Measurements from ENCODE around the gene PEAK3. TPM values are rescaled to one million over a fixed set of nuclear protein-coding genes. Genes with fewer than 3 reads are reported as not detected.

Gene PEAK3
- total RNA-seq, 4 donors from 2014 or later: 0.27 to 1.6 (median 0.59) TPM

- H3K4me3 ChIP-seq (replicated peaks in 1 of 3): peak overlapping the region; percentile 99 to 100 (median 100)
- intact Hi-C loops (cut with DNase I): loop anchor here (2.0 to 5.0 kb wide), 2 partner anchors 34 to 108 kb away; partner anchors contain the start of genes DOT1L, PLEKHJ1 and SF3A2
- H3K27me3 ChIP-seq: no peaks in the 10 kb centered on the region
- TF ChIP-seq CTCF (IDR thresholded peaks at IDR 0.05): no peak
- peak in 1 of 2 donors; percentile 75 for TF ChIP-seq POLR2A (IDR thresholded peaks at IDR 0.05)
- H3K9me3 ChIP-seq: no peaks in the 10 kb centered on the region
- H3K36me3 ChIP-seq: peaks cover 13 to 24% of the 10 kb centered on the region in 2 donors
- 2% methylated on average over 20 of the region's 88 CpGs; no CpG with 5 or more reads in 1 of the 2 donors for WGBS, 2 donors
- peak; percentile 79 to 83 for DNase-seq
- H3K27ac ChIP-seq: peak overlapping the region; percentile 98 to 100 (median 99)
- H3K4me1 ChIP-seq: peaks cover 21 to 57% of the 10 kb centered on the region in 2 donors
Measured at GRCh38 chr19:2270423-2271233, 11.3 kb downstream of the PEAK3 start.

- H3K27me3 ChIP-seq: no peaks in the 10 kb centered on the region
- H3K36me3 ChIP-seq: peaks cover 13 to 24% of the 10 kb centered on the region in 2 donors
- WGBS, 2 donors: 0 to 2% methylated on average over 5 to 11 of the region's 30 CpGs
- peak overlapping the region; percentile 99 to 100 (median 100) for H3K4me3 ChIP-seq (replicated peaks in 1 of 3)
- H3K9me3 ChIP-seq: no peaks in the 10 kb centered on the region
- H3K4me1 ChIP-seq: peaks cover 18 to 52% of the 10 kb centered on the region in 2 donors
- H3K27ac ChIP-seq: peak overlapping the region; percentile 98 to 100 (median 99)
- TF ChIP-seq POLR2A (IDR thresholded peaks at IDR 0.05) (no peak), CTCF (IDR thresholded peaks at IDR 0.05) (no peak)
- DNase-seq: peak; percentile 40 to 43
- intact Hi-C loops (cut with DNase I): loop anchor here (2.0 to 5.0 kb wide), 2 partner anchors 33 to 108 kb away; partner anchors contain the start of genes DOT1L, PLEKHJ1 and SF3A2
Measured at GRCh38 chr19:2270157-2270422, 11.9 kb downstream of the PEAK3 start.

- no peaks in the 10 kb centered on the region for H3K27me3 ChIP-seq
- H3K36me3 ChIP-seq: peaks cover 13 to 24% of the 10 kb centered on the region in 2 donors
- no peaks in the 10 kb centered on the region for H3K9me3 ChIP-seq
- TF ChIP-seq POLR2A (IDR thresholded peaks at IDR 0.05) (peak; percentile 99 to 100), CTCF (IDR thresholded peaks at IDR 0.05) (peak in 2 of 6 experiments; percentile 38 to 44)
- 1% methylated on average over 30 to 52 of the region's 103 CpGs for WGBS, 2 donors
- peak; percentile 98 for DNase-seq
- intact Hi-C loops (cut with DNase I): loop anchor here (2.0 to 5.0 kb wide), 2 partner anchors 33 to 107 kb away; partner anchors contain the start of genes DOT1L, PLEKHJ1 and SF3A2
- H3K4me1 ChIP-seq: peaks cover 16 to 52% of the 10 kb centered on the region in 2 donors
- peak overlapping the region; percentile 98 to 100 (median 99) for H3K27ac ChIP-seq
- H3K4me3 ChIP-seq (replicated peaks in 1 of 3): peak overlapping the region; percentile 99 to 100 (median 100)
Measured at GRCh38 chr19:2269244-2270156, 12.5 kb downstream of the PEAK3 start.

GRCh38 chr19:2268861-2269243, 13.1 kb downstream of the PEAK3 start:
- H3K27ac ChIP-seq: peak overlapping the region; percentile 14 to 76 (median 66)
- intact Hi-C loops (cut with DNase I): no loop called here
- WGBS, 2 donors: 2% methylated on average over 13 to 14 of the region's 19 CpGs

More at GRCh38 chr19:2268861-2269243, 13.1 kb downstream of the PEAK3 start:
- H3K27me3 ChIP-seq: no peaks in the 10 kb centered on the region
- H3K9me3 ChIP-seq: no peaks in the 10 kb centered on the region
- H3K4me3 ChIP-seq (replicated peaks in 1 of 3): peak overlapping the region in 2 of 3 donors; percentile 43 to 100
- peaks cover 13 to 24% of the 10 kb centered on the region in 2 donors for H3K36me3 ChIP-seq
- H3K4me1 ChIP-seq: peaks cover 16 to 45% of the 10 kb centered on the region in 2 donors
- no peak for TF ChIP-seq CTCF (IDR thresholded peaks at IDR 0.05)
- no peak for TF ChIP-seq POLR2A (IDR thresholded peaks at IDR 0.05)
- no peak for DNase-seq

Data from thyroid gland (tissue), 4 donors.